ENCODE measurements around the gene CAPRIN2.

Gene CAPRIN2

GRCh38 chr12:30706476-30706875, 48.3 kb downstream of the CAPRIN2 start:
- no peaks in the 10 kb centered on the region; the same call in 1 of the 2 replicates for H3K36me3 ChIP-seq (ENCODE audit: insufficient read depth, low read length)
- peaks cover 3% of the 10 kb centered on the region; the same call in 1 of the 2 replicates for H3K4me1 ChIP-seq (ENCODE audit: insufficient read depth, low read length)
- no peak overlapping the region for H3K9ac ChIP-seq (ENCODE audit: low read depth, low read length)
- no peaks in the 10 kb centered on the region for H3K9me3 ChIP-seq (ENCODE audit: control insufficient read depth, insufficient read depth, low read length)

GRCh38 chr12:30701056-30701455, 53.7 kb downstream of the CAPRIN2 start:
- Histone ChIP-seq H3K36me3 (ENCODE audit: insufficient read depth, low read length) (no peaks in the 10 kb centered on the region), H3K4me1 (ENCODE audit: insufficient read depth, low read length) (no peaks in the 10 kb centered on the region), H3K9me3 (ENCODE audit: control insufficient read depth, insufficient read depth, low read length) (no peaks in the 10 kb centered on the region), H3K9ac (ENCODE audit: low read depth, low read length) (no peak overlapping the region)

GRCh38 chr12:30700216-30700900, 54.4 kb downstream of the CAPRIN2 start:
- Histone ChIP-seq H3K9me3 (ENCODE audit: control insufficient read depth, insufficient read depth, low read length) (no peaks in the 10 kb centered on the region), H3K4me1 (ENCODE audit: insufficient read depth, low read length) (no peaks in the 10 kb centered on the region), H3K36me3 (ENCODE audit: insufficient read depth, low read length) (no peaks in the 10 kb centered on the region), H3K9ac (ENCODE audit: low read depth, low read length) (no peak overlapping the region)

- Histone ChIP-seq H3K9me3 (ENCODE audit: control insufficient read depth, insufficient read depth, low read length) (no peaks in the 10 kb centered on the region), H3K36me3 (ENCODE audit: insufficient read depth, low read length) (no peaks in the 10 kb centered on the region), H3K4me1 (ENCODE audit: insufficient read depth, low read length) (peaks cover 8% of the 10 kb centered on the region; the same call in 1 of the 2 replicates), H3K9ac (ENCODE audit: low read depth, low read length) (no peak overlapping the region)
Measured at GRCh38 chr12:30698346-30698745, 56.4 kb downstream of the CAPRIN2 start.

- Histone ChIP-seq H3K4me1 (ENCODE audit: insufficient read depth, low read length) (peaks cover 8% of the 10 kb centered on the region; the same call in 1 of the 2 replicates), H3K9ac (ENCODE audit: low read depth, low read length) (peak overlapping the region; percentile 93; the same call in 1 of the 2 replicates), H3K36me3 (ENCODE audit: insufficient read depth, low read length) (no peaks in the 10 kb centered on the region), H3K9me3 (ENCODE audit: control insufficient read depth, insufficient read depth, low read length) (no peaks in the 10 kb centered on the region)
Measured at GRCh38 chr12:30696943-30697342, 57.8 kb downstream of the CAPRIN2 start.

GRCh38 chr12:30696486-30696885, 58.3 kb downstream of the CAPRIN2 start:
- H3K9me3 ChIP-seq (ENCODE audit: control insufficient read depth, insufficient read depth, low read length) = no peaks in the 10 kb centered on the region
- H3K36me3 ChIP-seq (ENCODE audit: insufficient read depth, low read length) = no peaks in the 10 kb centered on the region
- H3K4me1 ChIP-seq (ENCODE audit: insufficient read depth, low read length) = peaks cover 8% of the 10 kb centered on the region; the same call in 1 of the 2 replicates
- peak overlapping the region; percentile 93 for H3K9ac ChIP-seq (ENCODE audit: low read depth, low read length)

GRCh38 chr12:30696103-30696408, 58.7 kb downstream of the CAPRIN2 start:
- H3K9me3 ChIP-seq (ENCODE audit: control insufficient read depth, insufficient read depth, low read length) = no peaks in the 10 kb centered on the region
- peak overlapping the region; percentile 93 for H3K9ac ChIP-seq (ENCODE audit: low read depth, low read length)
- peaks cover 8% of the 10 kb centered on the region; the same call in 1 of the 2 replicates for H3K4me1 ChIP-seq (ENCODE audit: insufficient read depth, low read length)
- H3K36me3 ChIP-seq (ENCODE audit: insufficient read depth, low read length) = no peaks in the 10 kb centered on the region

GRCh38 chr12:30695199-30696102, 59.3 kb downstream of the CAPRIN2 start, which contains the start of gene IPO8:
Gene IPO8 (minus strand): TSS chr12:30695869. CDS start chr12:30695647, 222 bp downstream.
- H3K9ac ChIP-seq (ENCODE audit: low read depth, low read length) = peak within 1 kb of the TSS; percentile 93
- no peaks in the 10 kb centered on the region for H3K9me3 ChIP-seq (ENCODE audit: control insufficient read depth, insufficient read depth, low read length)
- no peaks in the 10 kb centered on the region for H3K36me3 ChIP-seq (ENCODE audit: insufficient read depth, low read length)
- peaks cover 8% of the 10 kb centered on the region; the same call in 1 of the 2 replicates for H3K4me1 ChIP-seq (ENCODE audit: insufficient read depth, low read length)

- Histone ChIP-seq H3K36me3 (ENCODE audit: insufficient read depth, low read length) (no peaks in the 10 kb centered on the region), H3K4me1 (ENCODE audit: insufficient read depth, low read length) (peaks cover 8% of the 10 kb centered on the region; the same call in 1 of the 2 replicates), H3K9ac (ENCODE audit: low read depth, low read length) (peak overlapping the region; percentile 93), H3K9me3 (ENCODE audit: control insufficient read depth, insufficient read depth, low read length) (no peaks in the 10 kb centered on the region)
Measured at GRCh38 chr12:30694412-30695198, 60.1 kb downstream of the CAPRIN2 start.

GRCh38 chr12:30692470-30692869, 62.3 kb downstream of the CAPRIN2 start:
- Histone ChIP-seq H3K9ac (ENCODE audit: low read depth, low read length) (no peak overlapping the region), H3K36me3 (ENCODE audit: insufficient read depth, low read length) (no peaks in the 10 kb centered on the region), H3K9me3 (ENCODE audit: control insufficient read depth, insufficient read depth, low read length) (no peaks in the 10 kb centered on the region), H3K4me1 (ENCODE audit: insufficient read depth, low read length) (peaks cover 8% of the 10 kb centered on the region; the same call in 1 of the 2 replicates)

- peaks cover 8% of the 10 kb centered on the region; the same call in 1 of the 2 replicates for H3K4me1 ChIP-seq (ENCODE audit: insufficient read depth, low read length)
- no peaks in the 10 kb centered on the region for H3K9me3 ChIP-seq (ENCODE audit: control insufficient read depth, insufficient read depth, low read length)
- H3K36me3 ChIP-seq (ENCODE audit: insufficient read depth, low read length) = no peaks in the 10 kb centered on the region
- H3K9ac ChIP-seq (ENCODE audit: low read depth, low read length) = no peak overlapping the region
Measured at GRCh38 chr12:30691122-30691879, 63.5 kb downstream of the CAPRIN2 start.

GRCh38 chr12:30687265-30687986, 67.3 kb downstream of the CAPRIN2 start:
- Histone ChIP-seq H3K9ac (ENCODE audit: low read depth, low read length) (no peak overlapping the region), H3K4me1 (ENCODE audit: insufficient read depth, low read length) (no peaks in the 10 kb centered on the region), H3K36me3 (ENCODE audit: insufficient read depth, low read length) (no peaks in the 10 kb centered on the region), H3K9me3 (ENCODE audit: control insufficient read depth, insufficient read depth, low read length) (no peaks in the 10 kb centered on the region)

- Histone ChIP-seq H3K36me3 (ENCODE audit: insufficient read depth, low read length) (no peaks in the 10 kb centered on the region), H3K9me3 (ENCODE audit: control insufficient read depth, insufficient read depth, low read length) (peaks cover 2% of the 10 kb centered on the region; the same call in 1 of the 2 replicates), H3K9ac (ENCODE audit: low read depth, low read length) (no peak overlapping the region)
Measured at GRCh38 chr12:30679241-30679640, 75.5 kb downstream of the CAPRIN2 start.

More at GRCh38 chr12:30679241-30679640, 75.5 kb downstream of the CAPRIN2 start:
- H3K4me1 ChIP-seq (ENCODE audit: insufficient read depth, low read length) = no peaks in the 10 kb centered on the region
